Rectal smooth muscle tissue (tissue), 1 donor: ENCODE data around the gene ARX.

Experiments used
- H3K27ac ChIP-seq: one replicate; pipeline ENCODE4 v1.7.0; 2013; ENCODE audit warnings: low read depth, low read length, inconsistent platforms
- H3K27me3 ChIP-seq: one replicate; pipeline ENCODE4 v1.7.0; 2013; ENCODE audit warnings: low read length; ENCODE audit not compliant: control insufficient read depth, insufficient read depth
- H3K36me3 ChIP-seq: one replicate; pipeline ENCODE4 v1.7.0; 2013; ENCODE audit warnings: low read length; ENCODE audit not compliant: control insufficient read depth, insufficient read depth
- H3K4me1 ChIP-seq: one replicate; pipeline ENCODE4 v1.7.0; 2013; ENCODE audit warnings: low read length; ENCODE audit not compliant: control insufficient read depth, insufficient read depth
- H3K4me3 ChIP-seq: one replicate; pipeline ENCODE4 v1.7.0; 2013; ENCODE audit warnings: low read length
- H3K9ac ChIP-seq: one replicate; pipeline ENCODE4 v1.7.0; 2013; ENCODE audit warnings: low read length

Gene ARX

GRCh38 chrX:25004485-25005032 lies 11.2 kb downstream of the ARX start:
- Histone ChIP-seq H3K27ac (no peak overlapping the region), H3K9ac (no peak overlapping the region), H3K27me3 (peaks cover 24% of the 10 kb centered on the region), H3K4me3 (peak overlapping the region; percentile 36), H3K4me1 (no peaks in the 10 kb centered on the region), H3K36me3 (no peaks in the 10 kb centered on the region)

- H3K36me3 ChIP-seq, result no peaks in the 10 kb centered on the region
- H3K27me3 ChIP-seq, result peaks cover 24% of the 10 kb centered on the region
- no peaks in the 10 kb centered on the region for H3K4me1 ChIP-seq
- no peak overlapping the region for H3K27ac ChIP-seq
- H3K4me3 ChIP-seq, result no peak overlapping the region
- H3K9ac ChIP-seq, result no peak overlapping the region
Observed at GRCh38 chrX:25004040-25004439, 11.7 kb downstream of the ARX start.

- no peak overlapping the region for H3K27ac ChIP-seq
- peaks cover 18% of the 10 kb centered on the region for H3K27me3 ChIP-seq
- H3K9ac ChIP-seq, result no peak overlapping the region
- no peaks in the 10 kb centered on the region for H3K4me1 ChIP-seq
- H3K36me3 ChIP-seq, result no peaks in the 10 kb centered on the region
- peak overlapping the region; percentile 21 for H3K4me3 ChIP-seq
Observed at GRCh38 chrX:25003066-25003849, 12.5 kb downstream of the ARX start.

GRCh38 chrX:25002661-25003020 lies 13.1 kb downstream of the ARX start:
- no peaks in the 10 kb centered on the region for H3K4me1 ChIP-seq
- no peaks in the 10 kb centered on the region for H3K36me3 ChIP-seq
- H3K27ac ChIP-seq, result no peak overlapping the region
- H3K4me3 ChIP-seq, result peak overlapping the region; percentile 21
- H3K27me3 ChIP-seq, result peaks cover 12% of the 10 kb centered on the region
- H3K9ac ChIP-seq, result no peak overlapping the region

- H3K27me3 ChIP-seq, result peaks cover 7% of the 10 kb centered on the region
- H3K27ac ChIP-seq, result no peak overlapping the region
- H3K4me1 ChIP-seq, result no peaks in the 10 kb centered on the region
- no peaks in the 10 kb centered on the region for H3K36me3 ChIP-seq
- H3K4me3 ChIP-seq, result no peak overlapping the region
- no peak overlapping the region for H3K9ac ChIP-seq
Observed at GRCh38 chrX:25001808-25002660, 13.7 kb downstream of the ARX start.

GRCh38 chrX:24999511-24999910 lies 16.3 kb downstream of the ARX start:
- no peaks in the 10 kb centered on the region for H3K4me1 ChIP-seq
- H3K36me3 ChIP-seq, result no peaks in the 10 kb centered on the region
- H3K9ac ChIP-seq, result no peak overlapping the region
- H3K27me3 ChIP-seq, result no peaks in the 10 kb centered on the region
- H3K27ac ChIP-seq, result no peak overlapping the region
- H3K4me3 ChIP-seq, result no peak overlapping the region

- no peak overlapping the region for H3K9ac ChIP-seq
- no peaks in the 10 kb centered on the region for H3K36me3 ChIP-seq
- no peaks in the 10 kb centered on the region for H3K4me1 ChIP-seq
- H3K27ac ChIP-seq, result no peak overlapping the region
- no peak overlapping the region for H3K4me3 ChIP-seq
- no peaks in the 10 kb centered on the region for H3K27me3 ChIP-seq
Observed at GRCh38 chrX:24996096-24996709, 19.6 kb downstream of the ARX start.

GRCh38 chrX:24993879-24994278 lies 21.9 kb downstream of the ARX start:
- no peak overlapping the region for H3K27ac ChIP-seq
- no peak overlapping the region for H3K9ac ChIP-seq
- no peaks in the 10 kb centered on the region for H3K36me3 ChIP-seq
- no peaks in the 10 kb centered on the region for H3K4me1 ChIP-seq
- no peak overlapping the region for H3K4me3 ChIP-seq
- no peaks in the 10 kb centered on the region for H3K27me3 ChIP-seq

- Histone ChIP-seq H3K9ac (no peak overlapping the region), H3K27me3 (no peaks in the 10 kb centered on the region), H3K36me3 (no peaks in the 10 kb centered on the region), H3K4me1 (no peaks in the 10 kb centered on the region), H3K4me3 (no peak overlapping the region), H3K27ac (no peak overlapping the region)
Observed at GRCh38 chrX:24990535-24990934, 25.2 kb downstream of the ARX start.

- no peaks in the 10 kb centered on the region for H3K27me3 ChIP-seq
- no peak overlapping the region for H3K4me3 ChIP-seq
- no peak overlapping the region for H3K27ac ChIP-seq
- H3K9ac ChIP-seq, result no peak overlapping the region
- H3K36me3 ChIP-seq, result no peaks in the 10 kb centered on the region
- no peaks in the 10 kb centered on the region for H3K4me1 ChIP-seq
Observed at GRCh38 chrX:24988314-24988713, 27.5 kb downstream of the ARX start.

GRCh38 chrX:24987731-24988130 lies 28.0 kb downstream of the ARX start:
- Histone ChIP-seq H3K27ac (no peak overlapping the region), H3K4me1 (no peaks in the 10 kb centered on the region), H3K9ac (no peak overlapping the region), H3K27me3 (no peaks in the 10 kb centered on the region), H3K36me3 (no peaks in the 10 kb centered on the region), H3K4me3 (no peak overlapping the region)

- H3K27me3 ChIP-seq, result no peaks in the 10 kb centered on the region
- no peak overlapping the region for H3K27ac ChIP-seq
- no peaks in the 10 kb centered on the region for H3K4me1 ChIP-seq
- H3K9ac ChIP-seq, result no peak overlapping the region
- no peak overlapping the region for H3K4me3 ChIP-seq
- no peaks in the 10 kb centered on the region for H3K36me3 ChIP-seq
Observed at GRCh38 chrX:24985120-24985519, 30.6 kb downstream of the ARX start.
